Activated effector memory CD4-positive, alpha-beta T cell treated with anti-CD3 and anti-CD28 coated beads, Interleukin-2, amount 50 U/mL, for 16 hours (primary cell): ENCODE results near the gene FGGY.
"Not testable (repeated sequence)": the region's sequence is repeated elsewhere in the genome, so short reads cannot be mapped to it uniquely, and the experiment has no call there.

Source experiments
- DNase-seq: peaks from one replicate; pipeline ENCODE4 v3.0.0-alpha.2; 2020

FGGY gene

DNA sequence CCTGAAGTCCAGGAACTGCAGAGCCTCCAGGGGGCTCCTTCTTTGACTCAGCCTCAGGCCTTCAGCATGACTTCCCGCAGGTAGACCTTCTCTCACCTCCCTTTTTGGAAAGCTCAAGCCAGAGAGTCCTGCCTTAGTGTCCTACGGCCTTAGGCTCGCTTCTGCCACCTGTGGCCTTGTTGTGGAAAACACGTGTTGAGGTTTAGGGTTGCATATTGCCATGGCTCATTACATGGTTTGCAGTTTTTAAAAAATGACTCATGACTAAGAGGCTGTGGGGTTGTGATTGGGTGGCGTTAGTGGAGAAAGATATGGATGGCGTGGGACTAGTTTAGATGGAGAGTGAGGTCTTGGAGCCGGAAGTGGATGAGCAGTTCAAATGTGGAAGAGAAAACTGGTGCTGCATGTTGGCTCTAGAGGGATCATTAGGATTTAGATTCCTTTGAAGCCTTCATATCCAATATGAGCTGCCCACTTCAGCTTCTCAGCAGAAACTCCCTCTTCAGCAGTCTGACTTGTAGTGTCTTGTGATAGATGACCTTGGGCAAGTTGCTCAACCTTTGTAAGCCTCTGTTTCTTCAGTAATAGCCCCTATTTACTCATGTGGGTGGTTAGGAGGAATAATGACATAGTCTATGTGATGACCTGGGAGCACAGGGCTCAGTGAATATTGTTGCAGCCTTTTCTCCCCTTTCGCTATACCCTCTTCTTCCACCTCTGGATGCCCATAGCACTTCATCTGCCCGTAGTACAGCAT lies 6.5 kb upstream of the FGGY start:
- DNase-seq = no peak

DNA sequence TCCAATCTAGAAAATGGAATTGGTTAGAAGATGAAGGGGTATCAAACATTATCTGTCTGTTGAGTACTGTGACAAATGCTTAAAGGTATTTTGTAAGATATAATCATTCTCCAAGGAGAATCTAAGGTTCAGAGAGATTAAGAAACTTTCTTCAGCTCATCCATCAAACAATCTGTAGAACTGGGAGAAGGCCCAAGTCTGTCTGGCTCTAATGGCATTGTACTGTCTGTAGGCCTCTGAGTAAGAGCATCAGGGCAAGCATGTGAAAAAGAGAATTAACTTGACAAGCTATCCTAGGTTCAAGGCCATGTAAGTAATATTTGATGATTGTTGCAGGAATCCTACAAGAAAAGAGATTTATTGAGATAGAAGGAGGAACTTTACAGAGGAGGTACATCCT lies 5.3 kb upstream of the FGGY start:
- no peak for DNase-seq

DNA sequence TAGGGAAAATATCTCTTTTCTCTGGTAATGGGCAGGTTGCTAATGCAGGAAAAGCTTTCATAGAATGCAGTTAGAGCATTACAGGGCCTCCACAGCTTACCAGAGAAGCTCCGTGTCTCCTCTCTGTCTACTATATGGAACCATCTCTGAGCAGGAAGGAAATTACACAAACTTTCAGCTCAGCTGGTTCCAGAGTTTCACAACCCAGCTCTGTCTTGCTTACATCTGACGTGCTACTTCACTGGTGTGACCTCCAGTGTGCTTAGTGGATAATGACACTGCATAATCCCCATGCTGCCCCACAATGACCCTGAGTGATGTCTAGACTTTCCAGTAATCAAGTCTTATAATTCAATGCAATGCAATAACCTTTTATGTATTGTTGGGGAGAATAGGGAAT lies 4.3 kb upstream of the FGGY start:
- no peak for DNase-seq

DNA sequence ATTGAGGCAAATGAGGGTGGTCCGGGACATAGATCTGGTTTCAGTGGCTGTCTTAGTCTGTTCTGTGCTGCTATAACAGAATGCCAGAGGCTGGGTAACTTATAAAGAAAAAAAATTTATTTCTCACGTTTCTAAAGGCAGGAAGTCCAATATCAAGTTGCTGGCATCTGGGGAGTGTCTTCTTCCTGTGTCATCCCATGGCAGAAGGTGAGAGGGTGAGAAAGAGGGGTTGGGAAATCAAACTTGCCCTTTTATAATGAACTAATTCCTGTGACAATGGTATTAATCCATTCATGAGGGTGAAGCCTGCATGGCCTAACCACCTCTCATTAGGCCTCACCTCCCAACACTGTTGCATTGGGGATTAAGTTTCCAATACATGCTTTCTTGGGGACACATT lies 3.7 kb upstream of the FGGY start:
- no peak for DNase-seq

DNA sequence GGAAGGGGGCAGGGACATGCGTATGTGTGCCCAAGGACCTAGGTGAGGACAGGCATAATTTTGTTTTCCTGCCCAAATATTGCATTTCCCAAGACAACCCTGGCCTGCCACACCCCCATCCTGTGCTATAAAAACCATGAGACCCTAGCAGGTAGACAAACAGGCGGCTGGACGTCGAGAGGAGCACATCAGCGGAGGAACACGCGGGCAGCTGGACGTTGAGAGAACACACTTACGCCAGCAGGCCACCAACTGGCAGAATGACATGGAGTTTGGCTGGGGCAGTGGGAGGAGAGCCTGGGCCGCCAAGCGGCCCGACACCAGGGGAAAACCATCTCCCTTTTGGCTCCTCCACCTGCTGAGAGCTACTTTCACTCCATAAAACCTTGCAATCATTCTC lies 3.0 kb upstream of the FGGY start:
- no peak for DNase-seq

DNA sequence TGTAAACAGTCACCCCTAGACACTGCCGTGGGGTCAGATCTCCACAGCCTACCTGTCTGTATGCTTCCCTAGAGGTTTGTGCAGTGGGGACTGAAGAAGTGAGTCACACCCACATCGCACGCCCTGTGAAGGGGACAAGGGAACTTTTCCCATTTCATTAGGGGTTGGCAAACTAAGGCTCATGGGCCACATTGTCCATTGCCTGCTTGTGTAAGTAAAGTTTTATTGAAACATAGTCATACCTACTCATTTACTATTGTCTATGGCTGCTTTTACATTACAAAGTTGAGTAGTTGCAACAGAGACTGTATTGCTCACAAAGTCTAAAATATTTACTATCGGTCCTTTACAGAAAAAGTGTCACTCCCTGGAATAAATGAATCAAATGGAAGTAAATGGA lies 2.5 kb upstream of the FGGY start:
- no peak for DNase-seq

DNA sequence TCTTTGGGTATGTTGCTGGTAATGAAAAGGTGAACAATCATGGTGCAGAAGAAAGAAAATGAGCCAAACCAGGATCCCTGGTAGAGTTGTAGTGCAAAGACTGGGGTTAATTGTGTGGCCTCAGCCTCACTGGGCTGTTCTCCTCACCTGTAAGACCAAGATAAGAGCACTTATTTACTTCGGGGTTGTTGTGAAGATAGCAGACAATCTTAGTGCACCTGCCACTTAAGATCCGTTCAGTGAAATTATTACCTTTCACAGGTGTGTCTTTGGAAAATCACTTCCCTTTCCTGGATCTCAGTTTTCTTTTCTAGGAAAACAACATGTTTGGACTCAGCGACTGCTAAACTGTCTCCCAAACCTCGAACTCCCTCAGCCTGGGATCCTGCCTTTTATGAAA lies 1.3 kb upstream of the FGGY start:
- no peak for DNase-seq

DNA sequence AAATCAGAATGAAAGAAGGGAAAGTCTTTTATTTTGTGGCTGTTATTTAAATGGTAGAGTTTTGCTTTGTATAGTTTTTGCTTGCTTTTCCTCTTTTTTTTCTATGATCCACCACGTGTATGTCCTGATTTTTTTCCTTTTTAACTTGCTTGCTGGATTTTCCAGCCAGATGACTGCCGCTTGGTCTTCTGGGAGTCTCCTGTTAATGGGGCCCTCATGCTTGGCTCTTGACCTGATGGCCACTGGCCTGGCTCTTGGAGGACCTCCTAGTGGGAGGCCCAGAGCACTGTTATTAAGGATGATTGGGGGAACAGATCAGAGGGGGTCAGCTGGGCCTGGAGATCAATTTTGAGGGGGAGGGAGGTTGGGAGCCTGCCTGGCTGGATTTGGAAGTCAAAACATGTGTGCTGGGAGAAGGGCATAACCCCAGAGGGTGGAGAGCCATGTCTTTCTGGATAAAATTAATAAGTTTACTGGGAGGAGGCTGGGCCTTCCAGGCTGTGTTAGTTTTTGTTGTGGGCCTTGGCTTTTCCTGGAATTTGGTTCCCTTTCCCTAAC lies 1.2 kb downstream of the FGGY start:
- no peak for DNase-seq

DNA sequence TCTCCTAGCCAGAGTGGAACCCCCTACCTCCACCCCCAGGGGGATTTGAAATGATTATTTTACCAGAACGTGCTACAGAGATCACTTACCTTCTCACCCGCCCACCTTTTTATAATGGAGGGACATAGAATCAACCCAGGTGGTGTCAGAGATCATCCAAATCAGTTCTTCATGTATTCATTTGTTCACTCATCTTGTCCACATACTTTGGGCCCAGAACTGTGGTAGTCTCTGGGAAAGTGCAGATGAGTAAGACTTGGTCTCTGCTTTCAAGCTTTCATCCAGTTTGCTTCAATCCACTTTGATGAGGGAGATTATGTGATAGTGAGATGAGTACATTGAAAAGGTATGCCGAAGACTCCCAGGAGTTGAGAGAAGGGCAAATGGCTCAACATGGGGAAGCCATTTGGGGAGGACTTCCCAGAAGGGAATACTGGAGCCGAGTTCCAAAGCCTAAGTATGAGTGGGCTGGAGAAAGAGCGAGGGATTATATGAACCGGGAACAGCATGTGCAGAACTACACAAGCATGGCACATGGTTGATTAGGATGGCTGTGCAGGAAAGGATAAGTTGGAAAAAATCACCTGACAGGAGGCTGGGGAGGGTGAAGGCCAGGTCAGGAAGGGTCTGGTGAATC lies 1.9 kb downstream of the FGGY start:
- DNase-seq = no peak

DNA sequence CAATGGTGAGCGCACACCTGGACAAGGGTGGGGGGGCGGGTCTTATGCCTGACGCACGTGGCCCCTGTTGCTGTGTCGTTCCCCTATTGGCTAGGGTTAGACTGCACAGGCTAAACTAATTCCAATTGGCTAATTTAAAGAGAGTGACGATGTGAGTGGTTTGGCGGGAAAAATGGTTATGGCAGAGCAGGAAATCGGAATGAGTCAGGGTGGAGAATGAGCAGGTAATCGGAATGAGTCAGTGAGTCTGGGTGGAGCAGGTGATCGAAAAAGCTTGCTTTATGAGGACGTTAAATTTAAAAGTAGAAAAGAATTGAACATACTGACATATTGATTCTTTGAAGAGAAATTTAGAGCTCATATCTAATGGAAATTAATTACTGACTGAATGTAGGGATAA lies 2.8 kb downstream of the FGGY start:
- not testable (repeated sequence) for DNase-seq

DNA sequence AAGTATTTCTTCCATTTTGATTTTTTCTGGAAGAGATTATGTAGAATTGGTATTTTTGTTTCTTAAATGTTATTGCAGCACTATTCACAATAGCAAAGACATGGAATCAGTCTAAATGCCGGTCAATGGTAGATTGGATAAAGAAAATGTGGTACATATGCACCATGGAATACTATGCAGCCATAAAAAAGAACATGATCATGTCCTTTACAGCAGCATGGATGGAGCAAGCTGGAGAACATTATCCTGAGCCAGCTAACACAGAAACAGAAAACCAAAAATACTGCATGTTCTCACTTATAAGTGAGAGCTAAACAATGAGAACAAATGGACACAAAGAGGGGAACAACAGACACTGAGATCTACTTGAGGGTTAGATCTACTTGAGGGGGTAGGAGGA lies 5.4 kb downstream of the FGGY start:
- DNase-seq = no peak

DNA sequence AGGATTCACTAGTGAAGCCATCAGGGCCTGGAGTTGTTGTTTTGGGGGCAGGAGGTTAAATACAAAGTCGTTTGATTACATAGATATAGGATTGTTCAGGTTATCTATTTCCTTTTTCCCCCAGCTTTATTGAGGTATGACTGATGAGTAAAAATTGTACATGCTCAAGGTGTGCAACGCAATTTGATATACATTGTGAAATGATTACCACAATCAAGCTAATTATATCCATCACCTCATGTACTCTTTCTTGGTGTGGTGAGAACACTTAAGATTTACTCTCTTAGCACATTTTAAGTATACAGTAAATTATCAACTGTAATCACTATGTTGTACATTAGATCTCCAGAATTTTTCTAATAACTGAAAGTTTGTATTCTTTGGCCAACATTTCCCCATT lies 6.0 kb downstream of the FGGY start:
- no peak for DNase-seq

DNA sequence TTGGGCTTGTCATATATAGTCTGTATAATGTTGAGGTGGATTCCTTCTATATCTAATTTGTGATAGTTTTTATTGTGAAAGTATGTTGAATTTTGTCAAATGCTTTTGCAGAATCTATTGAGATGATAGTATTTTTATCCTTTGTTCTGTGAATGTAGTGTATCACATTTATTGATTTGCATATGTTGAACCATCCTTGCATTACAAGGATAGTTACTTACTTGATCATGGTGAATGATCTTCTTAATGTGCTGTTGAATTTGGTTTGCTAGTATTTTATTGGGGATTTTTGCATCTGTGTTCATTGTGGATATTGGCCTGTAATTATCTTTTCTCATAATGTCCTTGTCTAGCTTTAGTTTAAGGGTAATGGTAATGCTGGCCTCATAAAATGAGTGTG lies 8.3 kb downstream of the FGGY start:
- DNase-seq = no peak

DNA sequence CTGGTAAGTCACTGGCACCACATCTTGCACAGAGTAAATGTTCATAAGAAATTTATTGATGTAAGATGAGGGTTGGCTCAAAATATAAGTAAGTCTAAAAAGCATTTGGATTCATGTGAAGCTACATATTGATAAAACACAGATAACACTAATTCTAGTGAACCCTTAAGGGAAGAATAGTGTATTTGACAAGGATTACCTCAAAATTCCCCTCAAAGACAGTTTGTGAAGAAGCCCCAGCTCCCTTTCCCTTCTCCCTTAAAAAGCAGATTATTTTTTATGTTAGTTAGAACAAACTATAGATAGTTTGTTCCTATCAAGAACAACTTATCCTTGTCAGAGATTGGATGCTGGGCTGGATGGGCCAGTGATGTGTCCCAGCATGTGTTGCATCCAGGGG lies 10.7 kb downstream of the FGGY start:
- DNase-seq = no peak

DNA sequence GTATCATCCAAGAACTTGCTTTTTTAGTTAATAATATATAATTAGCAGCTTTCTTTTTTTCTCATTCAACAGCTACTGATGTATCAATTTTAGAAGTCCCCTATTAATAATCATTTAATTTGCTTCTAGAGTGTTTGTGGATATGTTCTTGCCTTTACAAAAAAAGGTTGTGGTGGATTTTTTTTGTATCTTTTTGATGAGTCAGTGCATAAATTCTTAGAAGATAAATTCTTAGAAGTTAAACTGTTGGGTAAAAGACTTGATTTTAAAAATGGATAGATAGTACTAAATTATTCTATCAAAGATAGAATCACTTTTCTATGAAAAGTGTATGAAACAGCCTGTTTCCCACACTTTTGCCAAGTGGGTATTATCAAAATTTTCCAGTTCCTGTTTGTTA lies 11.9 kb downstream of the FGGY start:
- no peak for DNase-seq

DNA sequence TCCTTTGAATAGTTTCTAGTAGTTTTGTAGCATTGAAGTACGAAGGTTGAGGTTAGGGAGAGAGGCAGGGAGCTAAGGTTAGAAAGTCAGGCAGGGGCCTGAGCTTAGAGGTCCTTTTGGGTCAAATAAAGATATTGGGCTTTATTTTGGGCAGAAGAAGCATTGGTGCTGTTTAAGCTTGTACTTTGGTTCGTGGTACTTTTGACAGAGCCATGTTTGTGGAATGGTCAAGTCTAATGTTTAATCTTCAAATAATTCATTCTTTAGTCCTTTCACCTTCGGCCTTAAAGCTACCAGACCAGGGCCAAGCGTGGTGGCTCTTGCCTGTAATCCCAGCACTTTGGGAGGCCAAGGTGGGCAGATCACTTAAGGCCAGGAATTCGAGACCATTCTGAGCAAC lies 12.5 kb downstream of the FGGY start:
- DNase-seq = no peak

DNA sequence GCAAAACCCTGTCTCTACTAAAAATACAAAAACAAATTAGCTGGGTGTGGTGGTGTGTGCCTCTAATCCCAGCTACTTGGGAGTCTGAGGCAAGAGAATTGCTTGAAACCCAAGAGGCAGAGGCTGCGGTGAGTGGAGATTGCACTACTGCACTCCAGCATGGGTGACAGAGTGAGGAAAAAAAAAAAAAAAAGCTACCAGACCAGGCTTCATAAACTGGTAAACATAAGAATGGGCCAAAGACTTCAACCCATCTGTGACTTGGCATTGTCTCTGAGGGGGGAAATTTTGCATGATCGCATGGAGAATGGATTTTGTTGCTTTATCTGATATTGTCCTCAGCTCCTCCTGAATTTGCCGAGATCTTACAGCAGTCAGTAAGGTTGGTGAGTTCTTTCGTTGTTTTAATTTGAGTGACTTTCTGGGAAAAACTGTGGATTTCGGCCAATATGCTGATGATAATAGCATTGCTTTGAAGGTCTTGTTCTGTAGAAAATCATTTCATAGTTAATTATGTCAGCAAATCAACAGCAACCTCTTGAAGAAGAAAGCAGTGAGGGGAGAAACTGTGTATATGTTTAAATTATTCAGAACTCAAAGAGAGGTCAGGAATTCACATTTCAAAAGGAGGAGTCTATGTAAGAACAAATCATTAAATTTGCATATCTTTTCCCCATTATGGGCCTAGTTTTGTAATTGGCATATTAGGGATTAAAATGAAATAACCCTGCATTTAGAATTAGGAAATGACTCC lies 13.1 kb downstream of the FGGY start:
- no peak for DNase-seq

DNA sequence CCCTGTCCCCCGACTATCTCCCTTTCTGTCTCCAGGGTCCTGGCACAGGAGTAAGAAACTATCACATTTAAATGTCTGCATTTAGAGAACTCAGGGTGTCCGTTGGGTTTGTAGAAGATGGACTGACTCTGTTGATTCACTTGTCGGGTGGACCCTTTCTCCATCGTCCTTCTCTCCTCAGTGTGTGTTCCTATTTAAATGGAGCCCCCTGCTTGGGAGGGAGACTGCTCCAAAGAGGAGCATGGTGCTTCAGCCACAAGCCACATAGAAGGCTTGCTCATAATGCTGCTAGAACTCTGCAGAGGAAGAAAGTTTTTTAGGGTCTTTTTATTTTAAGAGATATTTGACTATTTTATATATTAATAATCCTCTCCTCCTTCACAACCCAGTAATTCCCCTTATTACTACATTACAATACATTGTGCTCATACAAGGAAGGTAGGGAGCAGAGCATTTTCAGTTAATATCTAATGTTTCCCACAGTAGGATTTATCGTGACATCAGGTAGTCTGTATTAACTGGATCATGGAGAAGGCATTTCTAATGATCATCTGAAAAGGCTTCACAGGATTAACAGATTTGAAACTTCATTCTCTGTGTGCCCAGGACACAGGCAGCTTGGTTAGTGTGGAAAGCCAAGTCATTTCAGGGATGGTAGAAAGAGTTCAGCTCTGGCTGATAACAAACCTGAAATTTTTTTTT lies 13.8 kb downstream of the FGGY start:
- no peak for DNase-seq

DNA sequence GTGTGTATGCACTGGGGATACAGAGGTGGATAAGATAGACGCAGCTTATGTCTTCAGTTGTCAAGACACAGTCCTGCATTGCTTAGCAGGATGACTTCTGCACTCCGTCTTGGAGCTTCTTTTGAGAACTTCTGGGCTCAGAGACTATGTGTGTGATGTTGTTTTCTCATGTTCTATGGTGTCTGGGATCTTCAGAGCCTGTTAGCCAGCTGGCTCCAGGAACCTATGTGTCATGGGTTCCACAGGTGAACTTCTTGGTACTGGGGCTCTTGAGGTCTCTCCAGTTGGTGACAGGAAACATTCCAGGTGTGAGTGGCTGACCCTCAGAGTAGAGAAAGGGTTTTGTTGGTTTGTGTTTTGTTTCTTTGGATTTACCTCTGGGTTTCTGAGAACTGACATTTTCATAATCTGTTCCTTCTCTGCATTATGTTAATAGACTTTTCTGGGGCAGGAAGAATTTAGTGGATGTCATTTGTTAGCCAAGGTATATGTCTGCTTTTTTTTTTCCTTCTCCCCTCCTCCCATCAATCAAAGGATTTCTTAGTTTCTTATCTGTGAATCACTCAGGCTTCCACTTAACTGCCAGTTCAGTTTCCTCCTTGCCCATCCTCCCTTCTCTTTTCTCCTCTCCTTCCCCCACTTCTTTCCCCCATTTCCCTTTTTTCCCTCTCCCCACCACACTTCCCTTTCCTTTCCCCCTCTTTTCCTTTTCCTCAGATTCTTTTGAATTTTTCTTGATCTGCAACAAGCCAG lies 18.1 kb downstream of the FGGY start:
- DNase-seq = no peak

DNA sequence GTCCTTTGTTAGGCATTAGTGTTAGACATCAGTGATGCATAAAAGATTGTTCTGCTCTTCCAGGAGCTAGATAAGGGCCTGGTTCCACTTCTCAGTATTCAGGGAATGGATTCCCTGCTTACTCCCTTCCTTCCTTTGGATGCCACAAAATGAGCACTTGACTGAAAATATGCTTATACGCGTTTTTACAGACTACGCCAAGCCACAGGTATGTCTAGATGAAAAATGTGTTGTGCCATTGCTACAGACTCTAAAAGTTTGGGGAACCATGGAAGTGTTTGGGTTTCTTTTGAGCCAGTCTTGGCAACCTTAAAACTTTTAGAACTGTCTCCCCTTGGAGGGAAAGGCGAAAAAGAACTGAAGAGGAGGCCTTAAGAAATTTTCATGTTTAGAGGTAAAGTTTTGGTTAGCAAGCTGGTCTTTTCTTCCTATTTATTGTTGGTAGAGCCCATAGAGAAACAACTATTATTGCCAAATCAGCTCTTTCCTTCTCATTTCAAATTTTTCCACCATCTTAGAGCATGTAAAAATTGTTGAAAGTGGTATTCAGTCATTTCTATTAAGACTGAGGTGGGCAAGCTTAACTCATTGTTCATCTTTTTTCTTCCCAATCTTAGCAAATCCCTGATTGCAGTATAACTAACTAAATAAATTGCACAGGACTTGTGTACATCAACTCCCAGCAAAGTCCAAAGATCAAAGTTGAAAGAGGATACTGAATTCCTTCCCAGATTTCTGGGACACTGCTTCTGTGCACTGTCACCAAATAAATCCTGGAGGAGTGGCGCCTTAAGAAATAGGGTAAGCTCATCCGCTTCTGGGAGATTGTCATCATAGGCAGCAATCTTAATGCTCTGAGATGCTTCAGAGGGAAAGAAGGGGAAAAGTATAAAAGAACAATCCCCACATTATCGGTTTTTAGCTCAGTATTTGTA lies 18.9 kb downstream of the FGGY start:
- DNase-seq = no peak

DNA sequence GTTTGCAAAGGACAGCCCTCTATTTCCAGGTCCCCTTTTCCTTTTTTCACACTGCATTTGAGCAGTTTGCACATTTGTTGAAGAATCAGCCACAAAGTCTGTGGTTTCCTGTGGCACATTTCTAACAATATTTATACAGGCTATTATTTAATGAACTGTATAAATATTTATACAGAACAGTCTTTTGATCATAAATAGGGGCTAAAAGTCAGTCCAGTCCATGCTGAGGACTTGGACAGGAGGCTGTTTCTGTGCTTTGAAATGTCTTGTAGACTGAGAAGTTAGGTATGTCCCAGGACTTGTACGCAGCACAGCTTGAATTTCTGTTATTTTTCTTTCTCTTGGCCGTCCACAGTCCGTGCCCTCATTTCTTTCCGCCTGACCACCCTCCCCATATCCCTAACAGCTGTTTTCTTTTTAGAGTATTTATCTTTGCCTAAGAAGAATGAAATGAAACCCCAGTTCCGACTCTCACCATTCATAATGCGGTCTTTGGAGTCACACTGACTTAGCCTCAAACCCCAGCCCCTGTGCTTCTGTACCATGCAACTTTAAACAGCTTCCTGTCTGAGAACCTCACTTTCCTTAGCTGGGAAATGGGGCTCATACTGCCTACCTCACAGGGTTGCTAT lies 19.7 kb downstream of the FGGY start:
- DNase-seq = no peak
